ENCODE results near the gene IHH.

GRCh38 chr2:219099329-219099728 lies 38.6 kb upstream of the IHH start:
- TF ChIP-seq CTCF (IDR thresholded peaks at IDR 0.05) (no peak), ZFX (IDR thresholded peaks at IDR 0.05; ENCODE audit: borderline replicate concordance) (no peak)

Measured in 22Rv1 (cell line).